ENCODE data around the gene SLC7A10. TPM values are rescaled to one million over a fixed set of nuclear protein-coding genes. Genes with fewer than 3 reads are reported as not detected.

The SLC7A10 gene
- polyA plus RNA-seq, 1 donor (not counting 4 experiments of a cell fraction or from before 2014, with no cell fraction given): not detected

DNA sequence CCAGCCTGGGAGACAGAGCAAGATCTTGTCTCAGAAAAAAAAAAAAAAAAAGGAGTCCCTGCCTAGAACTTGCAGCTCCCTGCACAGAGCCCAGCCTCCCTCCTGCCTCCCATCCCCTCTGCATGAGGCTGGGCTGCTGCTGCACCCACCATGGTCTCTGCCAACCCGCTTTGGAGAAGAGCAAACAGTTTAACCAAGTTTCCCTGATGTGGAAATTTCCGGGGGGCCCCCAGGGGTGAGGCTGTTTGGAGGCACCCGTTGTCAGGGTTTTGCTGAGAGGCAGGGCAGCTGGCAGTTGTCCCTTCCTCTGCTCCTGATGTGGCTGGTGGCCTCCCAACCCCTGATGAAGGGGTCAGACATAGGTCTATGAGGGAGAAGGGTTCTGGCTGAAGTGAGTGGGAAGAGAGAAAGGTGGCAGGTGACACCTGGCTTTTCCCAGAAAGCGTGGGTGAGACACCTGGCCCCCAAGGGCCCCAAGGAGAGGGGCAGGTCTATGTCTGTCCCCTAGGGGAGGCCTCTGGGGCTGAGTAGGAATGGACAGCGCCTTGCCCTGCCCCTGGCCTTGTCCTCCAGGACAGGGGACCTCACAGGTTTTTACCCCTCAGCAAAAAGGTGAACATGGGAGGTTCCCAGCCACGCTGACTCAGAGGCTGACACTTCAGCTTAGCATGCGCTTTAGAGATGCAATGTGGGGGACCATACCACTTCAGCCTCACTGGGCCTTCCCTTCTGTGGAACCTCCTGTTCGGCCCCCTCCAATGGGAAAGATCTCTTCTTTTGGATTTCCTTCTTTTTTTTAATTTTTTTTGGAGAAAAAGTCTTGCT is 26.0 kb downstream of the SLC7A10 start:
- Histone ChIP-seq H3K36me3 (ENCODE audit: control insufficient read depth in 2 of 2, extremely low read depth in 1 of 2, insufficient read depth in 2 of 2, low read length in 2 of 2) (peaks cover 0 to 10% of the 10 kb centered on the region in 2 experiments), H3K9me1 (ENCODE audit: control insufficient read depth, extremely low read depth, insufficient read depth, low read length) (no peaks in the 10 kb centered on the region), H3K79me2 (ENCODE audit: control insufficient read depth, insufficient read depth, low read length) (no peaks in the 10 kb centered on the region), H2AFZ (ENCODE audit: control insufficient read depth, low read length) (no peak overlapping the region), H3K27me3 (ENCODE audit: control insufficient read depth, extremely low read depth, insufficient read depth, low read length) (no peaks in the 10 kb centered on the region), H3K9me3 (ENCODE audit: control insufficient read depth, low read depth, low read length) (no peaks in the 10 kb centered on the region), H3K4me1 (ENCODE audit: control insufficient read depth, extremely low read depth, insufficient read depth, low read length) (peaks cover 3% of the 10 kb centered on the region), H3K9ac (ENCODE audit: control insufficient read depth, extremely low read depth, insufficient read depth, low read length) (no peak overlapping the region), H3K27ac (ENCODE audit: control insufficient read depth, insufficient read depth, low read length) (no peak overlapping the region), H3K4me3 (ENCODE audit: control insufficient read depth in 2 of 3, extremely low read depth in 1 of 3, insufficient read depth in 2 of 3, low read depth in 1 of 3, low read length in 3 of 3) (no peak overlapping the region), H3K4me2 (ENCODE audit: control insufficient read depth, extremely low read depth, insufficient read depth, low read depth, low read length) (no peak overlapping the region), H4K20me1 (ENCODE audit: control insufficient read depth, extremely low read depth, insufficient read depth, low read length) (peaks cover 3% of the 10 kb centered on the region)
- no peak for DNase-seq (ENCODE audit: low read depth, low spot score)
- dilution Hi-C loops (cut with MboI; ENCODE audit: extremely low pct_ligation_motif_present, low sequenced_read_pairs): no loop called here
- TF ChIP-seq EZH2 (IDR thresholded peaks at IDR 0.05; ENCODE audit: low read length): no peak
- TF ChIP-seq, protein P1, sequence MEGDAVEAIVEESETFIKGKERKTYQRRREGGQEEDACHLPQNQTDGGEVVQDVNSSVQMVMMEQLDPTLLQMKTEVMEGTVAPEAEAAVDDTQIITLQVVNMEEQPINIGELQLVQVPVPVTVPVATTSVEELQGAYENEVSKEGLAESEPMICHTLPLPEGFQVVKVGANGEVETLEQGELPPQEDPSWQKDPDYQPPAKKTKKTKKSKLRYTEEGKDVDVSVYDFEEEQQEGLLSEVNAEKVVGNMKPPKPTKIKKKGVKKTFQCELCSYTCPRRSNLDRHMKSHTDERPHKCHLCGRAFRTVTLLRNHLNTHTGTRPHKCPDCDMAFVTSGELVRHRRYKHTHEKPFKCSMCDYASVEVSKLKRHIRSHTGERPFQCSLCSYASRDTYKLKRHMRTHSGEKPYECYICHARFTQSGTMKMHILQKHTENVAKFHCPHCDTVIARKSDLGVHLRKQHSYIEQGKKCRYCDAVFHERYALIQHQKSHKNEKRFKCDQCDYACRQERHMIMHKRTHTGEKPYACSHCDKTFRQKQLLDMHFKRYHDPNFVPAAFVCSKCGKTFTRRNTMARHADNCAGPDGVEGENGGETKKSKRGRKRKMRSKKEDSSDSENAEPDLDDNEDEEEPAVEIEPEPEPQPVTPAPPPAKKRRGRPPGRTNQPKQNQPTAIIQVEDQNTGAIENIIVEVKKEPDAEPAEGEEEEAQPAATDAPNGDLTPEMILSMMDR (optimal IDR thresholded peaks at IDR 0.05 in 1 of 3, IDR thresholded peaks at IDR 0.05 in 1 of 3, conservative IDR thresholded peaks at IDR 0.05 in 1 of 3; ENCODE audit: extremely low read depth in 1 of 3, insufficient read depth in 2 of 3, low read length in 3 of 3): no peak
- no peak for FAIRE-seq

- FAIRE-seq (no peak), DNase-seq (ENCODE audit: low read depth, low spot score) (no peak)
- H3K9me3 ChIP-seq (ENCODE audit: control insufficient read depth, low read depth, low read length): no peaks in the 10 kb centered on the region
- peaks cover 5% of the 10 kb centered on the region for H3K27me3 ChIP-seq (ENCODE audit: control insufficient read depth, extremely low read depth, insufficient read depth, low read length)
- H3K9ac ChIP-seq (ENCODE audit: control insufficient read depth, extremely low read depth, insufficient read depth, low read length): no peak overlapping the region
- TF ChIP-seq EZH2 (IDR thresholded peaks at IDR 0.05; ENCODE audit: low read length): no peak
- TF ChIP-seq, protein P1 (optimal IDR thresholded peaks at IDR 0.05 in 1 of 3, IDR thresholded peaks at IDR 0.05 in 1 of 3, conservative IDR thresholded peaks at IDR 0.05 in 1 of 3; ENCODE audit: extremely low read depth in 1 of 3, insufficient read depth in 2 of 3, low read length in 3 of 3): no peak
- peaks cover 3% of the 10 kb centered on the region for H3K4me1 ChIP-seq (ENCODE audit: control insufficient read depth, extremely low read depth, insufficient read depth, low read length)
- no peak overlapping the region for H3K27ac ChIP-seq (ENCODE audit: control insufficient read depth, insufficient read depth, low read length)
- peaks cover 0 to 8% of the 10 kb centered on the region in 2 experiments for H3K36me3 ChIP-seq (ENCODE audit: control insufficient read depth in 2 of 2, extremely low read depth in 1 of 2, insufficient read depth in 2 of 2, low read length in 2 of 2)
- no peaks in the 10 kb centered on the region for H3K79me2 ChIP-seq (ENCODE audit: control insufficient read depth, insufficient read depth, low read length)
- H2AFZ ChIP-seq (ENCODE audit: control insufficient read depth, low read length): no peak overlapping the region
- H3K4me2 ChIP-seq (ENCODE audit: control insufficient read depth, extremely low read depth, insufficient read depth, low read depth, low read length): no peak overlapping the region
- peaks cover 3% of the 10 kb centered on the region for H4K20me1 ChIP-seq (ENCODE audit: control insufficient read depth, extremely low read depth, insufficient read depth, low read length)
- H3K9me1 ChIP-seq (ENCODE audit: control insufficient read depth, extremely low read depth, insufficient read depth, low read length): no peaks in the 10 kb centered on the region
- dilution Hi-C loops (cut with MboI; ENCODE audit: extremely low pct_ligation_motif_present, low sequenced_read_pairs): no loop called here
- H3K4me3 ChIP-seq (ENCODE audit: control insufficient read depth in 2 of 3, extremely low read depth in 1 of 3, insufficient read depth in 2 of 3, low read depth in 1 of 3, low read length in 3 of 3): no peak overlapping the region
Measured at GRCh38 chr19:33198169-33198568, 27.5 kb downstream of the SLC7A10 start.

Measured in keratinocyte (primary cell).